CD4-positive, alpha-beta T cell (primary cell): Measurements from ENCODE around the gene STARD3. TPM values are rescaled to one million over a fixed set of nuclear protein-coding genes. Genes with fewer than 3 reads are reported as not detected.

Experiments used
- ATAC-seq: fragments of 200-7000 bp; cut with Tn5 transposase; one replicate; pipeline ENCODE4 v1.10.0; 2022; ENCODE audit warnings: mild to moderate bottlenecking; ENCODE audit not compliant: poor library complexity
- CTCF ChIA-PET: fragments of 350-600 bp; sonication (Branson Sonifier 250); formaldehyde crosslinking; loops from one replicate; lab custom pipeline; 2021; ENCODE audit warnings: antibody characterized with exemption, inconsistent platforms; lab: Charles Lee
- POLR2A ChIA-PET: fragments of 350-600 bp; sonication (Branson Sonifier 250); formaldehyde crosslinking; loops from one replicate; lab custom pipeline; 2021; ENCODE audit warnings: antibody characterized with exemption, inconsistent platforms; lab: Charles Lee
- DNase-seq, 14 experiments: peaks; one replicate each; pipeline ENCODE4 v3.0.0-alpha.2; 2013 to 2020; ENCODE audit warnings: mixed read lengths in 2 of 14
- H3K27ac ChIP-seq, 2 donors: one replicate each; pipeline versions ENCODE4 v1.5.1 to v1.7.0; 2013; ENCODE audit warnings: low read length in 2 of 2, low read depth in 1 of 2, mild to moderate bottlenecking in 1 of 2
- H3K27me3 ChIP-seq, 2 experiments: 1 replicate in 1 of 2; 2 replicates in 1 of 2; pipeline versions ENCODE4 v1.6.1 to v1.7.0; 2013; ENCODE audit warnings: low read length in 2 of 2, control low read depth in 1 of 2, mild to moderate bottlenecking in 1 of 2, moderate library complexity in 1 of 2; ENCODE audit not compliant: insufficient read depth in 2 of 2, control insufficient read depth in 1 of 2
- H3K36me3 ChIP-seq: one replicate; pipeline ENCODE4 v1.6.1; 2013; ENCODE audit warnings: low read length, control low read depth; ENCODE audit not compliant: insufficient read depth
- H3K4me1 ChIP-seq: one replicate; pipeline ENCODE4 v1.6.1; 2013; ENCODE audit warnings: low read length, control low read depth; ENCODE audit not compliant: insufficient read depth
- H3K4me3 ChIP-seq: one replicate; pipeline ENCODE4 v1.5.1; 2013; ENCODE audit warnings: mild to moderate bottlenecking, low read length, moderate library complexity
- H3K9me3 ChIP-seq, 2 experiments: 1 replicate in 1 of 2; 2 replicates in 1 of 2; pipeline versions ENCODE4 v1.6.1 to v1.7.0; 2013; ENCODE audit warnings: low read length in 2 of 2, mild to moderate bottlenecking in 2 of 2, control low read depth in 1 of 2, moderate library complexity in 1 of 2; ENCODE audit not compliant: control insufficient read depth in 1 of 2, insufficient read depth in 1 of 2
- H3K27ac Mint-ChIP-seq: one replicate; pipeline ENCODE4 v1.8.0; 2020; ENCODE audit warnings: mixed read lengths
- H3K27me3 Mint-ChIP-seq: one replicate; pipeline ENCODE4 v1.8.0; 2021; ENCODE audit warnings: mixed read lengths
- H3K36me3 Mint-ChIP-seq: one replicate; pipeline ENCODE4 v1.8.0; 2021; ENCODE audit warnings: low read depth, mixed read lengths
- H3K4me1 Mint-ChIP-seq: one replicate; pipeline ENCODE4 v1.8.0; 2021; ENCODE audit warnings: low read depth, mixed read lengths
- H3K4me3 Mint-ChIP-seq: one replicate; pipeline ENCODE4 v1.8.0; 2020; ENCODE audit warnings: mild to moderate bottlenecking, mixed read lengths
- H3K9me3 Mint-ChIP-seq: one replicate; pipeline ENCODE4 v1.8.0; 2020; ENCODE audit warnings: mixed read lengths
- CTCF ChIP-seq: fragments of 200-600 bp; IDR thresholded peaks from one replicate; pipeline ENCODE4 v1.8.0; 2022; ENCODE audit warnings: antibody characterized with exemption, mild to moderate bottlenecking
- intact Hi-C, 2 experiments: fragments of 100-400 bp; cut with DNase I in 1 of 2; cut with micrococcal nuclease in 1 of 2; formaldehyde crosslinking; loops; one replicate each; pipeline versions ENCODE4 v1.15.1 to v1.9.0; 2023 to 2025; cut with DNase I, micrococcal nuclease
- total RNA-seq, 174 experiments: library from RNA in 2 of 174; stranded (reverse) in 2 of 174; gene quantifications; one replicate each; pipeline ENCODE4 v1.2.3 and lab custom pipeline; 2021 to 2026

Gene STARD3
- total RNA-seq, 2 experiments from 2014 or later, result 96.5 to 99.9 TPM

DNA sequence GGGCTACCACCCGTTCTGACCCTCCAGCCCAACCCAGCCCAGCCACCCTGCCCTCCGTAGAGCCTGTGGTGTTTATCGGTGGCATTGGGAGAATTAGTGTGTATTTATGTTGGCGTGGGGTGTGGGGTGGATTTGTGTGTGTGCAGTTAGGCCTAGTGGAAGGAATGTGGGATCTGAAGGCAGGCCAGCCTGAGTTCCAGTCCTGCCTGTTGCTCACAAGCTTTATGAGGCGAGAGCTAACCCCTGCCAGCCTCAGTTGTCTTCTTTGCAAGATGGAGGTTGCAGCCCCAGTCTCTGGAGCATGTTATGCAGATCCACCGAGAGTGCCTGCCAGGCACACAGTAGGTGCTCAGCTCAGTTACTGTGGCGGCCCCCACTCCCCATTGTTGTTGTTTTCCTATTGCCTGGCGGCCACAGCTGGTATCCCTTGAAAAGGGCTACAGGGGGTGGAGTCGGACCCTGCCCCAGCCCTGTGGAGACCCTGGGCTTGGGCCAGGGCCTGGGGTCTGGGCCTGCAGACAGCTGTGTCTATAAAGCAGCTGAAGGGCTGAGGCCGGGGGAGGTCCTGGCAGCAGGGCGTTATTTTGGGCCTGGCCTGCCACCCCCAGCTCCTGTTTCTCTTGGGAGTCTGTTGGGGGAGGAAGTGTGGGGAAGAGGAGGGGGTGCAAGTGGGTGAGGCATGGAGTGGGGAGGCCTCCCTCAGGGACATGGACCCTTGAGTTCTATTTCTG lies 68.0 kb downstream of the STARD3 start:
- CTCF ChIA-PET, result interaction anchor here (0.6 kb wide), 1 partner anchor 137 kb away, joined by 3 read pairs; no protein-coding TSS in a partner anchor
- no peak for TF ChIP-seq CTCF
- Mint-ChIP-seq H3K4me1 (peaks cover 9% of the 10 kb centered on the region), H3K27me3 (peaks cover 15% of the 10 kb centered on the region), H3K36me3 (no peaks in the 10 kb centered on the region), H3K9me3 (no peaks in the 10 kb centered on the region), H3K27ac (no peak overlapping the region), H3K4me3 (no peak overlapping the region)
- H3K27me3 ChIP-seq, result peaks cover 13 to 20% of the 10 kb centered on the region in 2 experiments
- POLR2A ChIA-PET, result no interaction called here
- intact Hi-C loops, result no loop called here
- peaks cover 33% of the 10 kb centered on the region for H3K4me1 ChIP-seq
- ATAC-seq, result no peak
- no peaks in the 10 kb centered on the region for H3K36me3 ChIP-seq
- H3K9me3 ChIP-seq, result peaks cover 0 to 5% of the 10 kb centered on the region in 2 experiments
- no peak overlapping the region for H3K27ac ChIP-seq
- peak in 1 of 14 experiments; percentile 6 for DNase-seq
- no peak overlapping the region for H3K4me3 ChIP-seq

- H3K27me3 ChIP-seq, result peaks cover 7 to 11% of the 10 kb centered on the region in 2 experiments
- H3K4me1 ChIP-seq, result peaks cover 26% of the 10 kb centered on the region
- no peak overlapping the region for H3K27ac ChIP-seq
- no peak overlapping the region for H3K4me3 ChIP-seq
- Mint-ChIP-seq H3K27ac (no peak overlapping the region), H3K9me3 (no peaks in the 10 kb centered on the region), H3K4me3 (no peak overlapping the region), H3K27me3 (peaks cover 10% of the 10 kb centered on the region), H3K4me1 (peaks cover 9% of the 10 kb centered on the region), H3K36me3 (no peaks in the 10 kb centered on the region)
- DNase-seq, result no peak
- ChIA-PET CTCF (no interaction called here), POLR2A (interaction anchor here (1.5 kb wide), 1 partner anchor 18 kb away, joined by 3 read pairs; the partner anchor contains the start of gene PGAP3)
- no peaks in the 10 kb centered on the region for H3K36me3 ChIP-seq
- ATAC-seq, result no peak
- intact Hi-C loops, result no loop called here
- no peaks in the 10 kb centered on the region for H3K9me3 ChIP-seq
- TF ChIP-seq CTCF, result no peak
Measured at GRCh38 chr17:39705786-39706348, 68.9 kb downstream of the STARD3 start.

- CTCF ChIA-PET, result no interaction called here
- POLR2A ChIA-PET, result interaction anchor here (0.9 to 1.5 kb wide), 3 partner anchors 19 to 221 kb away, joined by 3 read pairs; partner anchors contain the start of genes LRRC3C, MIEN1, ORMDL3 and PGAP3
- no peak for TF ChIP-seq CTCF
- ATAC-seq (no peak), DNase-seq (no peak)
- H3K27me3 Mint-ChIP-seq, result peaks cover 5% of the 10 kb centered on the region
- Histone ChIP-seq H3K27me3 (peaks cover 2 to 6% of the 10 kb centered on the region in 2 experiments), H3K4me1 (peaks cover 25% of the 10 kb centered on the region), H3K9me3 (no peaks in the 10 kb centered on the region), H3K27ac (no peak overlapping the region), H3K36me3 (no peaks in the 10 kb centered on the region), H3K4me3 (no peak overlapping the region)
- H3K27ac Mint-ChIP-seq, result no peak overlapping the region
- intact Hi-C loops, result no loop called here
- no peaks in the 10 kb centered on the region for H3K9me3 Mint-ChIP-seq
- H3K4me1 Mint-ChIP-seq, result peaks cover 9% of the 10 kb centered on the region
- no peaks in the 10 kb centered on the region for H3K36me3 Mint-ChIP-seq
- H3K4me3 Mint-ChIP-seq, result no peak overlapping the region
Measured at GRCh38 chr17:39706383-39706782, 69.4 kb downstream of the STARD3 start.
